HL-60 (cell line): Measurements from ENCODE around the gene MICU1.

ENCODE experiments used
- DNase-seq, 2 experiments: peaks; one replicate each; pipeline ENCODE4 v3.0.0-alpha.2; 2010 to 2020; ENCODE audit warnings: low read depth in 1 of 2, low spot score in 1 of 2
- H3K27ac ChIP-seq: fragments of 250-450 bp; sonication (Bioruptor Pico); replicated peaks from 2 replicates; pipeline ENCODE4 v1.5.1; 2020; ENCODE audit warnings: mild to moderate bottlenecking, moderate library complexity
- H3K27me3 ChIP-seq: fragments of 250-450 bp; sonication (Bioruptor Pico); 2 replicates; pipeline ENCODE4 v1.5.1; 2021; ENCODE audit warnings: mild to moderate bottlenecking, moderate library complexity; ENCODE audit not compliant: insufficient read depth, poor library complexity, severe bottlenecking
- H3K4me3 ChIP-seq: replicated peaks from 2 replicates; pipeline ENCODE4 v1.5.1; 2011; ENCODE audit warnings: mild to moderate bottlenecking, control low read depth, low read length; ENCODE audit not compliant: insufficient read depth
- GABPA ChIP-seq: IDR thresholded peaks from 2 replicates; pipeline ENCODE4 v1.6.1; 2012; ENCODE audit warnings: low read depth
- POLR2AphosphoS5 ChIP-seq: IDR thresholded peaks from 2 replicates; pipeline ENCODE4 v1.6.1; 2012; ENCODE audit warnings: low read depth
- SPI1 ChIP-seq: IDR thresholded peaks from 2 replicates; pipeline ENCODE4 v1.6.1; 2012; ENCODE audit warnings: low read depth, mild to moderate bottlenecking, borderline replicate concordance
- TF ChIP-seq, protein P1 (sequence below): IDR thresholded peaks from 2 replicates; pipeline ENCODE4 v1.6.1; 2012; ENCODE audit warnings: low read depth; ENCODE audit not compliant: insufficient replicate concordance
- TF ChIP-seq, protein P2 (sequence below): IDR thresholded peaks from one replicate; pipeline ENCODE4 v1.5.1; 2011; ENCODE audit warnings: low read length, control low read depth, inconsistent platforms; ENCODE audit not compliant: insufficient read depth

The MICU1 gene

DNA sequence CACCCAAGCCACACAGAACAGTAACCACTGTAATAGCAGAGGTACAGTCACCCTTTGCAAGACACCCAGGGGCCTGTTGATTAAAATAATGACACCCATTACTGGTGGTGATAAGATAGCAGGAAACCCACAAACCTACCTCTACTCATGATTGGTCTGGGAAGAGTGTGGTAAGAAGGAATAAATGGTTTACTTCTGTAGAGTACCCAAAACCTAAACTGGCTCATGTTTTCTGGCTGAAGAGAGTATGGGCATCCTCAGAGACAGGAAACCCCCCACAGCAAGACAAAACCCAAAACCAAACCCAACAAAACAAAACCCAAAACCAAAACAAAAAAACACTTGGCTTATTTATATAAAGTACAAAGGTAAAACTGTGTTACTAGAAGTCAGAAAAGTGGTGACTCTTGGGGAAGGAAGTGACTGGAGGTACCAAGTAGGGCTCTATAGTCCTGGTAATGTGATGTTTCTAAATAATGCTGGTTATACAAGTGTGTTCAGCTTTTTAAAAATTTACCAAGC, 255.6 kb downstream of the MICU1 start:
- H3K27me3 ChIP-seq = no peaks in the 10 kb centered on the region
- no peak for DNase-seq
- no peak for TF ChIP-seq POLR2AphosphoS5
- TF ChIP-seq, protein P1, sequence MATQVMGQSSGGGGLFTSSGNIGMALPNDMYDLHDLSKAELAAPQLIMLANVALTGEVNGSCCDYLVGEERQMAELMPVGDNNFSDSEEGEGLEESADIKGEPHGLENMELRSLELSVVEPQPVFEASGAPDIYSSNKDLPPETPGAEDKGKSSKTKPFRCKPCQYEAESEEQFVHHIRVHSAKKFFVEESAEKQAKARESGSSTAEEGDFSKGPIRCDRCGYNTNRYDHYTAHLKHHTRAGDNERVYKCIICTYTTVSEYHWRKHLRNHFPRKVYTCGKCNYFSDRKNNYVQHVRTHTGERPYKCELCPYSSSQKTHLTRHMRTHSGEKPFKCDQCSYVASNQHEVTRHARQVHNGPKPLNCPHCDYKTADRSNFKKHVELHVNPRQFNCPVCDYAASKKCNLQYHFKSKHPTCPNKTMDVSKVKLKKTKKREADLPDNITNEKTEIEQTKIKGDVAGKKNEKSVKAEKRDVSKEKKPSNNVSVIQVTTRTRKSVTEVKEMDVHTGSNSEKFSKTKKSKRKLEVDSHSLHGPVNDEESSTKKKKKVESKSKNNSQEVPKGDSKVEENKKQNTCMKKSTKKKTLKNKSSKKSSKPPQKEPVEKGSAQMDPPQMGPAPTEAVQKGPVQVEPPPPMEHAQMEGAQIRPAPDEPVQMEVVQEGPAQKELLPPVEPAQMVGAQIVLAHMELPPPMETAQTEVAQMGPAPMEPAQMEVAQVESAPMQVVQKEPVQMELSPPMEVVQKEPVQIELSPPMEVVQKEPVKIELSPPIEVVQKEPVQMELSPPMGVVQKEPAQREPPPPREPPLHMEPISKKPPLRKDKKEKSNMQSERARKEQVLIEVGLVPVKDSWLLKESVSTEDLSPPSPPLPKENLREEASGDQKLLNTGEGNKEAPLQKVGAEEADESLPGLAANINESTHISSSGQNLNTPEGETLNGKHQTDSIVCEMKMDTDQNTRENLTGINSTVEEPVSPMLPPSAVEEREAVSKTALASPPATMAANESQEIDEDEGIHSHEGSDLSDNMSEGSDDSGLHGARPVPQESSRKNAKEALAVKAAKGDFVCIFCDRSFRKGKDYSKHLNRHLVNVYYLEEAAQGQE = no peak
- no peak overlapping the region for H3K27ac ChIP-seq
- no peak overlapping the region for H3K4me3 ChIP-seq

DNA sequence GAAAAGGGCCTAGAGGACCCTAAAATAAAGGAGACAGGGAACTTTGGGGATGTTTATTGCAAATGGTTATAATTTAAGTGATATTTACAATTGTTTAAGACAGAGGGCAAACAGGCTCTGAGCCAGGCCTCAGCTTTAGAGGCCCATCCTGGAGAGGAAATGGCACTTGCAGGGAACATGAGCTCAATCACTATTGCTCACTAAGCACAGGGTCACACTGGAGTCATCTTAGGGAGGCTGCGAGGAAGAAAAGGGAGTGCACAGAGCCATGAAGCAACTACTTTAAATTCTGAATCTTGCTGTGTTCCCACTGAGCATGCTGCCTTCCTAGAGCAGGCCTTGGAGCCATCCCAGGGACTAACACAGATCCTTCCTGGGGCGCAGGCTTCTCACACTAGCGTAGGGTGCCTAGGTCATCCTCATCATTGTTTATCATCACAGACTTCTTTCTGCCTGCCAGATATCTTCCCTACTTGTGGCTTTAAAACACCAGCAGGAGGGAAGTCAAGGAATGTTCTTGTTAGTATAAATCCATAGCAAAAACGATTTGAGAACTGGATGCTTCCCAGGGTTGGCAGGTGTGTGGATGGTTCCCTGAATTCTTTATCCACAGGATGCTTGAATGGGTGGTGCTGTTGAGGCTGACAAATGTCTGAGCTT, 258.4 kb downstream of the MICU1 start:
- no peak for TF ChIP-seq GABPA
- TF ChIP-seq, protein P1 = no peak
- no peak for TF ChIP-seq SPI1
- TF ChIP-seq, protein P2, sequence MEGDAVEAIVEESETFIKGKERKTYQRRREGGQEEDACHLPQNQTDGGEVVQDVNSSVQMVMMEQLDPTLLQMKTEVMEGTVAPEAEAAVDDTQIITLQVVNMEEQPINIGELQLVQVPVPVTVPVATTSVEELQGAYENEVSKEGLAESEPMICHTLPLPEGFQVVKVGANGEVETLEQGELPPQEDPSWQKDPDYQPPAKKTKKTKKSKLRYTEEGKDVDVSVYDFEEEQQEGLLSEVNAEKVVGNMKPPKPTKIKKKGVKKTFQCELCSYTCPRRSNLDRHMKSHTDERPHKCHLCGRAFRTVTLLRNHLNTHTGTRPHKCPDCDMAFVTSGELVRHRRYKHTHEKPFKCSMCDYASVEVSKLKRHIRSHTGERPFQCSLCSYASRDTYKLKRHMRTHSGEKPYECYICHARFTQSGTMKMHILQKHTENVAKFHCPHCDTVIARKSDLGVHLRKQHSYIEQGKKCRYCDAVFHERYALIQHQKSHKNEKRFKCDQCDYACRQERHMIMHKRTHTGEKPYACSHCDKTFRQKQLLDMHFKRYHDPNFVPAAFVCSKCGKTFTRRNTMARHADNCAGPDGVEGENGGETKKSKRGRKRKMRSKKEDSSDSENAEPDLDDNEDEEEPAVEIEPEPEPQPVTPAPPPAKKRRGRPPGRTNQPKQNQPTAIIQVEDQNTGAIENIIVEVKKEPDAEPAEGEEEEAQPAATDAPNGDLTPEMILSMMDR = no peak
- TF ChIP-seq POLR2AphosphoS5 = no peak
- Histone ChIP-seq H3K27ac (no peak overlapping the region), H3K27me3 (no peaks in the 10 kb centered on the region), H3K4me3 (no peak overlapping the region)
- no peak for DNase-seq

DNA sequence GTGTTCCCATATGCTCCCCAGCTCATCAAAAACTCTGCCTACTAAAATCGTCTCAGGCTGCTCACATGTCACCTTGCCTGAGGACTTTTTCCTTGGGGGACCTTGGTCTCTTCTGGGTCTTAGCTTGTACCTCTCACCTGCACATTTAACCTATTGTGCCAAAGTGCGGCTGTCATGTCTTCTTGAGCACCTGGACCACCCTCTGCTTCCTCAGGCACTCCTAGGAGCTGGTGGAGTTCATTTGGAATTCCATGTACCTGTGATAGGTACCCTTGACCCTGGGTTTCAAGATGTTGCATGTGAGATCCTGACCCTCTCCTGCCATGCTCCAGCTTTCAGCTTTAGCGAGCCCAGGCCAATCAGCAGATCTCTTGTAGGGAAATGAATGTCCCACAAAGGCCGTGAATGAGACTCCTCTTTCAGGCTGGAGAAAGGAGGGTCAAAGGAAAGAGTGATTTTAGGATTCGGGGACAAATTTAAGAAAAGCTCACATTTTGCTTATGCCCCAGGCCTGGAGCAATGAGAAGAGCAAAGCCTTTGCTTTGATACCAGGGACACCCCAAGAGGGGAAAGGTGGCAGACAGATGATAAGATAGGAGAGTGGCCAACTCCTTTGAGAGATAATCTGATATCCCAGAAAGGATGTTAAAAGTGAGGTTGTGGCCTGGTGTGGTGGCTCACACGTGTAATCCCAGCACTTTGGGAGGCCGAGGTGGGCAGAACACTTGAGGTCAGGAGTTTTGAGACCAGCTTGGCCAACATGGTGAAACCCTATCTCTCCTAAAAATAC, 260.6 kb downstream of the MICU1 start:
- Histone ChIP-seq H3K27me3 (no peaks in the 10 kb centered on the region), H3K27ac (no peak overlapping the region), H3K4me3 (no peak overlapping the region)
- TF ChIP-seq POLR2AphosphoS5 (no peak), GABPA (no peak), SPI1 (no peak)
- TF ChIP-seq, protein P1 = no peak
- TF ChIP-seq, protein P2 = no peak
- no peak for DNase-seq
